IPS-18a (cell line): ENCODE measurements around the gene TMEM119.
"Not testable (repeated sequence)": the region's sequence is repeated elsewhere in the genome, so short reads cannot be mapped to it uniquely, and the experiment has no call there.

Source experiments
- H3K27ac ChIP-seq: one replicate; pipeline ENCODE4 v1.5.1; 2013; ENCODE audit warnings: low read length
- H3K27me3 ChIP-seq: one replicate; pipeline ENCODE4 v1.6.1; 2013; ENCODE audit warnings: mild to moderate bottlenecking, low read length; ENCODE audit not compliant: control insufficient read depth, insufficient read depth
- H3K36me3 ChIP-seq: one replicate; pipeline ENCODE4 v1.6.1; 2013; ENCODE audit warnings: low read depth, low read length; ENCODE audit not compliant: control insufficient read depth
- H3K4me1 ChIP-seq: one replicate; pipeline ENCODE4 v1.6.1; 2013; ENCODE audit warnings: low read depth, low read length; ENCODE audit not compliant: control insufficient read depth
- H3K4me3 ChIP-seq: one replicate; pipeline ENCODE4 v1.5.1; 2013; ENCODE audit warnings: low read length
- H3K9ac ChIP-seq: one replicate; pipeline ENCODE4 v1.6.1; 2013; ENCODE audit warnings: mild to moderate bottlenecking, low read length, moderate library complexity
- H3K9me3 ChIP-seq: one replicate; pipeline ENCODE4 v1.6.1; 2013; ENCODE audit warnings: low read depth, low read length; ENCODE audit not compliant: control insufficient read depth

The TMEM119 gene

DNA sequence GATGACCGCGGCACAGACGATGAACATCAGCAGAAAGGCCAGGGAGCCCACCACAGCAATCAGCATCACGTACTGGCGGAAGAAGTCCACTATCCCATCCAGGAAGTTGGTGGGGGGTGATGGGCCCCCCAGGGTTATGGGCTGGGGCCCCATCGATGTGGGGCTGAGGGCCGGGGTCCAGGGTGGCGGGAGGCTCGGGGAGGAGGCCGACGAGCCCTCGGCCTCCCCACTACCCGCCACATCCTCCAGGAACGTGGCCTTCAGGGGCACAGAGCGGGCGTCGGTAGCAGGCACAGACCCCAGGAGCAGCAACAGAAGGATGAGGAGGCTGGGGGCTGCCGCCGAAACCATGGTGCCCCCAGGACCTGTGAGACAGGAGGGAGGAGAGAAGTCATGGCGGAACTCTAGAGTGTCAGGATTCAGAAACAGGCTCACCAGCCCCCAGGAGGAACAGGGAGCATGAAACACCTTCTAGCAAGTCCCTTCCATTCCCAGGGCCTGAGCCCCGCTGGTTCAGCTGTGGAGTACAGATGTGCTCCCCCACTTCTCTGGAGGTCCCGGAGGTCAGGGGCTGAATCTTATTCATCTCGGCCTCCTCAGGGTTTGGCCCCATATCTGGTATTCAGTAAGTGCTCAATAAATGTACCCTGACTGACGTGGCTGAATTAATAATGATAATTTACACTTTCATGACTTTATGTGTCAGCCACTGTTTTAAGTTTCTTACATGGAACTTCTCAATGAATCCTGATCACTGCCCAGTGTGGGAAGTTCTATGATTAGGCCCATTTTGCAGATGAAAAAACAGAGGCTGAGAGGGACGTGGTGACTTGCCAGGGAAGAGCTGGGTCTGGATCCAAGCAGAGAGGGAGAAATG lies 5.6 kb downstream of the TMEM119 start:
- no peak overlapping the region for H3K4me3 ChIP-seq
- no peaks in the 10 kb centered on the region for H3K9me3 ChIP-seq
- H3K27me3 ChIP-seq: no peaks in the 10 kb centered on the region
- no peaks in the 10 kb centered on the region for H3K36me3 ChIP-seq
- no peak overlapping the region for H3K9ac ChIP-seq
- H3K27ac ChIP-seq: no peak overlapping the region
- peaks cover 7% of the 10 kb centered on the region for H3K4me1 ChIP-seq

DNA sequence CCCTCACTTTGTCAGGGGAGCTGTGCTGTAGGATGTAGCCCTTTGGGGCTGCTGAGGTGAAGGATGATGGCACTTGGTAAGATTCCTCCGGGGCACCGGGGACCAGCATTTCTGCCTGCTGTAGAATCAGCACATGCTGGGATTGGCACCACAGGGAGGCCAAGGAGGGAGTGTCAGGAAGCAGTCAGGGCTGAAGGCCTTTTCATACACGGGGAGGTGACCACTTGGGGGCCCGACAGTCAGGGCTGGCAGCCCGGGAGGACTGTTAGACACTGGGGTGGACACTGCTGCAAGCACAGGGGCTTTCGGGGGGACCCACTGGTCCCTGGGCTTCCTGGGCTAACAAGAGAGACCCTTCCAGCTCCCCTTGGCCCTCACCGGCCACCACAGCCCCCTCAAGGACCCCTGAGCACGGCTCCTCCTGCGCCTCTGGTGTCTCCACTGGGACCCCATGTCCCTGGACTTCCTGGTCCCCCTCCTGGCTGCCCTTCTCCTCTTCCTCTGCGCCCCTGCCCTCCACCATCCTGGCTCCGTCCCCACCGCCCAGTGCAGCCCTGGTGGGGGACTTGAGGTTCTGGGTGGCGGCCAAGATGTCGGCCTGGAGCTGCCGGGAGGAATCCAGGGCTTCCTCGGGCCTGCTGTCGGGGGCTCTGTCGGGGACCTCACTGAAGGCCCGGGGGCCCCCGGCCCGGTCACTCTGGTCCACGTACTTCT lies 6.5 kb downstream of the TMEM119 start:
- Histone ChIP-seq H3K9ac (no peak overlapping the region), H3K27ac (no peak overlapping the region), H3K9me3 (no peaks in the 10 kb centered on the region), H3K27me3 (no peaks in the 10 kb centered on the region), H3K4me1 (peaks cover 7% of the 10 kb centered on the region), H3K36me3 (no peaks in the 10 kb centered on the region), H3K4me3 (no peak overlapping the region)

DNA sequence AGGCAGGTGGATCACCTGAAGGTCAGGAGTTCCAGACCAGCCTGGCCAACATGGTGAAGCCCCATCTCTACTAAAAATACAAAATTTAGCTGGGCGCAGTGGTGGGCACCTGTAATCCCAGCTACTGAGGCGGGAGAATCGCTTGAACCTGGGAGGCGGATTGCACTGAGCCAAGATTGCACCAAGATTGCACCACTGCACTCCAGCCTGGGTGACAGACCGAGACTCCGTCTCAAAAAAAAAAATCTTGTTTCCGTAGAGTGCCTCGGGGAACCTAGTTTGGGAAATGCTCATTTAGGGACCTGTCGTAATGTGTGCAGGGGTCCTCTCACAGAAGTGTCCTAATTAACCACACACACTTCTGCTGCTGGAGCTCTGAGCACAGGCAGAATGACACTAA lies 7.4 kb downstream of the TMEM119 start:
- H3K27me3 ChIP-seq, H3K27ac ChIP-seq, H3K4me3 ChIP-seq, H3K36me3 ChIP-seq, H3K4me1 ChIP-seq, H3K9me3 ChIP-seq, H3K9ac ChIP-seq: not testable (repeated sequence)

DNA sequence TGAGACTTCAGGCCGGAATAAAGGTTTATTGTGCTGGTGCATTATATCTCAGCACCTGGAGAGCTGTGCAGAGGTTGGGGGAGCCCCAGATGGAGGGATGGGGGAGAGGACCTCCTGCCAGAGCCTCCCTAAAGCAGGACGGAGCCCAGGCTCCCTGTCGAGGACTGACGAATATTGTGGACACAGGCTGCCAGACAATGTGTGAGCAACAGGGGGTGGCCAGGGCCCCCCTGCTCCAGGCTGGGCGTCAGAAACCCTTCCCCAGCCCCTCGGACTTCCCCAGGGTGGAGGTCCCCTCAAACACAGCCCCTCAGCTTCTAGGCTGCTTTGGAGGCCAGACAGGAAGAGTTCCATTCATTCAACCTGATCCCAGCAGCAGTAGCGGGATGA lies 8.0 kb downstream of the TMEM119 start:
- Histone ChIP-seq H3K9ac (no peak overlapping the region), H3K4me3 (no peak overlapping the region), H3K4me1 (peaks cover 7% of the 10 kb centered on the region), H3K36me3 (no peaks in the 10 kb centered on the region), H3K9me3 (no peaks in the 10 kb centered on the region), H3K27ac (no peak overlapping the region), H3K27me3 (no peaks in the 10 kb centered on the region)

DNA sequence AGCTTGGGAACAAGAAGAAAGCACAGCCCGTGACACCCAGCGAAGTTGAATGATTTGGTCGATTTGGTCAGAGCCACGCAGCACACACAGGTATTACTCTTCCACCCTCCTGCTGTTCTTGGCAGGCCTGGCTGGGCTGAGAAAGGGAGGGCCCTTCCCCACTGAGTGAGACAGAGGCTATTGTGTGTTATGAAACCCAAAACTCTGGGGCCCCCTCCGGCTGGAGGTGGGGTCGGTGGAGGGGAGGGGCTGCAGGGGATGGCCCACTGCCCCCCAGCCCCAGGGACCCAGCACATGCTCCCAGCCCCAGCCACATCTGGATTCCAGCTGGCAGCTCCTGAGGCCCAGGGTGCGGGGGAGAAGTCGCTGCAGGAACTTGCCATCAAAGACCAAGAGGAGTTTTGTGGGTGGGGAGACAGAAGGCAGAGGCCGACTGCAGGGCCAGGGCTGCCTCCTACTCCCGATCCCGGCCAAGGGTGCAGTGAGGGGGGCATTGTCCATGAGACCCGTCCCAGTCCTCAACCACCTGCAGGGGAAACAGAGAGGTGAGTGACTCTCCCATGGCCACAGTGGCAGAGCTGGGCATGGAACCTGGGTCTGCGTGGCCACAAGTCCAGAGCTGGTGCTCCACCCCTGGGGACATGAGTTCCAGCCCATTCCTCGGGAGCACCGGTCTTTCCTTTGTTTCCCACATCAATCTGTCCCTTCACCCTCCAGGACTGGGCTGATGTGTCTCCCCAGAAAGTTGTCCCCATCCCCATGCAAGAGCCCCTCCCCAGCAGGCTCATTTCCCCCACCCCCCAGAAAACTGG lies 8.7 kb downstream of the TMEM119 start:
- Histone ChIP-seq H3K9ac (no peak overlapping the region), H3K27ac (no peak overlapping the region), H3K27me3 (no peaks in the 10 kb centered on the region), H3K4me1 (peaks cover 7% of the 10 kb centered on the region), H3K4me3 (no peak overlapping the region), H3K36me3 (no peaks in the 10 kb centered on the region), H3K9me3 (no peaks in the 10 kb centered on the region)

DNA sequence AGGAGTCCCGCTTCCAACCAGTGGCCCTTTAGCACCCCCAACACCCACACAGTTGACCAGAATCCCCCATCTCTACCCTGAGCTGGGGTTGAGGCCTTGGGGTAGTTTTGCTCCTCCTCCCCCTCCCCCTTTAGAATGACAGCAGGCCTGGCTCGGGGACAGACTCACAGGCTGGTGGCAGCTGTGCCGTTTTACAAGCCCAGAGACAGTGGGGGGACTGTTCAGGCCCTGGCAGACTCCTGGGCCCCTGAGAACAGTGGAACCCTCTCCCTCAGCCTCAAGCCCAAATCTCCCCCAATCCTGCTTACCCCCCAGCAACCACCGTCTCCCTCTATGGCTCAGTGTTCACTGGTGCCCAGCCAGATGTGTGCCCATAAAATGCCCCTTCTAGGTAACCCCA lies 10.1 kb downstream of the TMEM119 start:
- peaks cover 7% of the 10 kb centered on the region for H3K4me1 ChIP-seq
- no peak overlapping the region for H3K9ac ChIP-seq
- no peaks in the 10 kb centered on the region for H3K27me3 ChIP-seq
- H3K27ac ChIP-seq: no peak overlapping the region
- no peaks in the 10 kb centered on the region for H3K9me3 ChIP-seq
- no peak overlapping the region for H3K4me3 ChIP-seq
- H3K36me3 ChIP-seq: no peaks in the 10 kb centered on the region

DNA sequence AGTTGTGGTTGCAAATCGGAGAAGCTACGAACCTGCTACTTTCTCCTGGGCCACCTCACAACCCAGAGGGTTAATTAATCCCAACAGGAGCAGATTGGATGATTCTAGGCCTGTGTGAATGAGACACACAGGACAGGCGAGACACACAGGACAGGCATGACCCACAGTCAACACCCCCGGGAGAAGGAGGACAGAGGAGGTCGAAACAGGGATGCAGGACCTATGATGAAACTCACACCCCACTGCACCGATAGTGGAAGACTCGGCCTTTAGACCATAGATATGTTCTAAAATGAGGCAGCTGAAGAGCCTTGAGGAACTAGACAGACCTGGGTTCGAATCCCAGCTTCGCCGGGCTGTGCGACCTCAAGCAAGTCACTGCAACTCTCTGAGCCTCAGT lies 11.6 kb downstream of the TMEM119 start:
- Histone ChIP-seq H3K9me3 (no peaks in the 10 kb centered on the region), H3K27me3 (no peaks in the 10 kb centered on the region), H3K9ac (no peak overlapping the region), H3K4me1 (peaks cover 7% of the 10 kb centered on the region), H3K4me3 (no peak overlapping the region), H3K27ac (no peak overlapping the region), H3K36me3 (no peaks in the 10 kb centered on the region)

DNA sequence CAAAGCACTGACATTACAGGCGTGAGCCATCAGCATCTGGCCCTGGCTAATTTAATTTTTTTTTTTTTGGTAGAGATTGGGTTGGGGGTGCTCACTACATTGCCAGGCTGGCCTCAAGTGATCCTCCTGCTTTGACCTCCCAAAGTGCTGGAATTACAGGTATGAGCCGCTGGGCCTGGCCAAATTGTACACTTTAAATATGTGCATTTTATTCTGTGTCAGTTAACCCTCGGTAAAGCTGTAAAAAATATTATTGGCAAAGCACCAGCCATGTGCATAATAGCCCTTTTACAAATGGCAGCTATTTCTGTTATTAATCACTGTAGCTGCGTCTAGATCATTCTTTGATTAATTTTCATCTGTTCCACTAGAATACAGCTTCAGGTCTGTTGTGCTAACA lies 12.0 kb downstream of the TMEM119 start:
- Histone ChIP-seq H3K9me3 (no peaks in the 10 kb centered on the region), H3K27ac (no peak overlapping the region), H3K9ac (no peak overlapping the region), H3K36me3 (no peaks in the 10 kb centered on the region), H3K27me3 (no peaks in the 10 kb centered on the region), H3K4me1 (peaks cover 7% of the 10 kb centered on the region), H3K4me3 (no peak overlapping the region)

DNA sequence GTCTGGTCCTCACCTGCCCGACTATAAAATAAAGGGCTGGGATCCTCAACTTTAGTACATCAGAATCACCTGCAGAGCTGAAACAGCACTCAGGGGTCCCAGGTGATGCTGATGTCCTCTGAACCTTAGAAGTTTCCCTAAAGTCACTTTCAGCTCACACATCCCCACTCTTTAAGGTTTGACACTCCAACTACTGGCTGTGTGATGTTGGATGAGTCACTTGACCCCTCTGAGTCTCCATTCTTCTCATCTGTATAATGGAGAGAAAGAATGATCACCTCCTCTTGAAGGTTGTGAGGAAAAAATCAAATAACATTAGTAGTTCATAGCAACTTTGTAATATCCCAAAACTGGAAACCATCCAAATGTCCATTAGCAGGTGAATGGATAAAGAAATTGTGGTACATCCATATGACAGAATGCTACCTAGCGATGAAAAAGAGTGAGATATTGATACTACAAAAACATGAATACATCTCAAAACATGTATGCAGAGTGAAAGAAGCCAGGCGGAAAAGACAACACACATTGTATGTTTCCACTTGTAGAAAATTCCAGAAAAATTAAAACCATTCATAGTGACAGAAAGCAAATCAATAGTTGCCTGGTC lies 13.3 kb downstream of the TMEM119 start:
- H3K9ac ChIP-seq: no peak overlapping the region

DNA sequence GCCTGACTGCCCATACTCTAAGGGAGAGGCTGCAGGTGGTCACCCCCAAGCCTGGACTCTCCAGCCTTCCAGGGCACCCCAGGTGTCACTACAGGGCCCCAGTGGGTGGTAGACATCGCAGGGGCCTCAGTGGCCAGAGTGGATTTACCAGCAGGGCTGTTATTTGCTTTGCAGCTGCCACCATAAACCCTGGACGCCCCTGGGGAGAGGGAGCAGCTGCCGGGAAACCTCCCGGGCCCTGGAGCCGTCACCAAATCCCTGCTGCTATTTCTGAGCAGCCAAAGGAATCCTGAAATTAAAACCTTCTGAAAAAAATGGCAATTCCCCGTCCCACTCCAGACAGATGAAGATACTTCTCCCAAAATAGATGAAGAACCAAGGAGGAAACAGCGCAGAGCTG lies 13.9 kb downstream of the TMEM119 start:
- H3K36me3 ChIP-seq: no peaks in the 10 kb centered on the region
- no peaks in the 10 kb centered on the region for H3K9me3 ChIP-seq
- H3K27ac ChIP-seq: no peak overlapping the region
- H3K27me3 ChIP-seq: no peaks in the 10 kb centered on the region
- no peak overlapping the region for H3K4me3 ChIP-seq
- H3K9ac ChIP-seq: no peak overlapping the region
- H3K4me1 ChIP-seq: no peaks in the 10 kb centered on the region

More for the DNA sequence above, 13.3 kb downstream of the TMEM119 start:
- Histone ChIP-seq H3K4me3 (no peak overlapping the region), H3K4me1 (peaks cover 4% of the 10 kb centered on the region), H3K27ac (no peak overlapping the region), H3K27me3 (no peaks in the 10 kb centered on the region), H3K9me3 (no peaks in the 10 kb centered on the region), H3K36me3 (no peaks in the 10 kb centered on the region)
